HCT116 (cell line): ENCODE measurements around the gene UQCC5. TPM values are rescaled to one million over a fixed set of nuclear protein-coding genes. Genes with fewer than 3 reads are reported as not detected.

ENCODE experiments used
- ATAC-seq: fragments of 200-7000 bp; cut with Tn5 transposase; 2 replicates; pipeline ENCODE4 v1.9.1; 2020; ENCODE audit warnings: mild to moderate bottlenecking, moderate library complexity
- BruUV-seq: library from RNA; stranded (reverse); fragments of 400-500 nt; replicated peaks from 2 replicates; lab custom pipeline; 2021; lab: Mats Ljungman, UMichigan
- CTCF ChIA-PET: fragments of 300-600 bp; sonication (Branson Sonifier 250); formaldehyde crosslinking; loops from one replicate; lab custom pipeline; 2021; ENCODE audit warnings: antibody characterized with exemption; lab: Charles Lee
- POLR2A ChIA-PET: fragments of 300-600, 350-600 bp; sonication (Branson Sonifier 250); formaldehyde crosslinking; loops from one replicate; lab custom pipeline; 2021; ENCODE audit warnings: antibody characterized with exemption; lab: Charles Lee
- RAD21 ChIA-PET, 2 experiments: fragments of 300-600 bp; sonication (Branson Sonifier 250); formaldehyde crosslinking; loops; one replicate each; lab custom pipeline; 2023; ENCODE audit warnings: low total read pairs in 2 of 2; ENCODE audit not compliant: uncharacterized antibody in 2 of 2, unreplicated experiment in 2 of 2, low non-redundant PET in 1 of 2; lab: Charles Lee
- DNase-seq: peaks from one replicate; pipeline ENCODE4 v3.0.0-alpha.2; 2010; ENCODE audit warnings: low read depth, low spot score
- H2AFZ ChIP-seq: fragments of 200-600 bp; shearing (Covaris generic), sonication (generic); 2 replicates; pipeline ENCODE4 v1.6.1; 2017; ENCODE audit warnings: low read depth, mixed run types, mixed read lengths, antibody characterized with exemption, low read length; ENCODE audit not compliant: poor library complexity, severe bottlenecking
- H3K27ac ChIP-seq: 2 replicates; pipeline ENCODE4 v1.5.1; 2012; ENCODE audit warnings: low read depth, low read length
- H3K27me3 ChIP-seq: fragments of 200-600 bp; sonication (generic); 2 replicates; pipeline ENCODE4 v1.6.1; 2016; ENCODE audit warnings: mixed run types, low read length, mixed read lengths; ENCODE audit not compliant: insufficient read depth
- H3K36me3 ChIP-seq, 2 experiments: fragments of 200-500 bp in 1 of 2; fragments of 200-600 bp in 1 of 2; sonication (Bioruptor generic) in 1 of 2; sonication (generic) in 1 of 2; 2 replicates each; pipeline versions ENCODE4 v1.5.1 to v1.6.1; 2014 to 2016; ENCODE audit warnings: low read length in 2 of 2, inconsistent platforms in 1 of 2, mixed read lengths in 1 of 2, mixed run types in 1 of 2; ENCODE audit not compliant: insufficient read depth in 2 of 2, control insufficient read depth in 1 of 2
- H3K4me1 ChIP-seq, 2 experiments: fragments of 200-600 bp in 1 of 2; sonication (generic) in 1 of 2; 2 replicates each; pipeline versions ENCODE4 v1.5.1 to v1.6.1; 2012 to 2017; ENCODE audit warnings: low read length in 2 of 2, inconsistent platforms in 1 of 2, mild to moderate bottlenecking in 1 of 2, mixed read lengths in 1 of 2, mixed run types in 1 of 2, moderate library complexity in 1 of 2; ENCODE audit not compliant: insufficient read depth in 2 of 2, control insufficient read depth in 1 of 2
- H3K4me2 ChIP-seq: fragments of 200-600 bp; sonication (generic); 2 replicates; pipeline ENCODE4 v1.6.1; 2017; ENCODE audit warnings: mixed run types, low read length, mixed read lengths
- H3K4me3 ChIP-seq, 2 experiments: fragments of 200-600 bp in 1 of 2; sonication (generic) in 1 of 2; replicated peaks in 1 of 2; 2 replicates each; pipeline ENCODE4 v1.5.1; 2011 to 2016; ENCODE audit warnings: low read length in 2 of 2, control low read depth in 1 of 2, low read depth in 1 of 2, mild to moderate bottlenecking in 1 of 2, mixed read lengths in 1 of 2, mixed run types in 1 of 2
- H3K79me2 ChIP-seq: fragments of 200-600 bp; sonication (generic); 2 replicates; pipeline ENCODE4 v1.6.1; 2017; ENCODE audit warnings: mild to moderate bottlenecking, mixed run types, low read length, moderate library complexity, mixed read lengths; ENCODE audit not compliant: insufficient read depth
- H3K9ac ChIP-seq: fragments of 200-600 bp; sonication (generic); 2 replicates; pipeline ENCODE4 v1.6.1; 2016; ENCODE audit warnings: low read length, mixed read lengths
- H3K9me2 ChIP-seq: fragments of 200-600 bp; sonication (generic), shearing (Covaris generic); 2 replicates; pipeline ENCODE4 v1.6.1; 2017; ENCODE audit warnings: mixed run types, mild to moderate bottlenecking, moderate library complexity; ENCODE audit not compliant: insufficient read depth
- H3K9me3 ChIP-seq, 2 experiments: fragments of 200-500 bp in 1 of 2; fragments of 200-600 bp in 1 of 2; sonication (Bioruptor generic) in 1 of 2; sonication (generic) in 1 of 2; 2 replicates each; pipeline ENCODE4 v1.6.1; 2014 to 2017; ENCODE audit warnings: low read length in 2 of 2, mixed read lengths in 2 of 2, inconsistent platforms in 1 of 2, low read depth in 1 of 2, mild to moderate bottlenecking in 1 of 2, mixed run types in 1 of 2, moderate library complexity in 1 of 2; ENCODE audit not compliant: control insufficient read depth in 1 of 2, insufficient read depth in 1 of 2
- H4K20me1 ChIP-seq: fragments of 200-600 bp; sonication (generic), shearing (Covaris generic); 2 replicates; pipeline ENCODE4 v1.6.1; 2017; ENCODE audit warnings: mixed run types, mild to moderate bottlenecking, moderate library complexity; ENCODE audit not compliant: insufficient read depth
- ATF3 ChIP-seq: IDR thresholded peaks from 2 replicates; pipeline ENCODE4 v1.6.1; 2012
- CEBPB ChIP-seq: IDR thresholded peaks from 2 replicates; pipeline ENCODE4 v1.6.1; 2012; ENCODE audit warnings: low read depth
- ELF1 ChIP-seq: IDR thresholded peaks from 2 replicates; pipeline ENCODE4 v1.6.1; 2012; ENCODE audit warnings: low read depth, borderline replicate concordance
- EZH2 ChIP-seq: fragments of 200-600 bp; sonication (generic); IDR thresholded peaks from 2 replicates; pipeline ENCODE4 v1.6.1; 2017; ENCODE audit warnings: antibody characterized with exemption, mixed run types
- EZH2phosphoT487 ChIP-seq: fragments of 200-600 bp; IDR thresholded peaks from 2 replicates; pipeline ENCODE4 v1.6.1; 2018; ENCODE audit warnings: antibody characterized with exemption, borderline replicate concordance
- FOSL1 ChIP-seq: IDR thresholded peaks from 2 replicates; pipeline ENCODE4 v1.6.1; 2012; ENCODE audit warnings: low read depth
- JUND ChIP-seq: IDR thresholded peaks from 2 replicates; pipeline ENCODE4 v1.6.1; 2012
- MAX ChIP-seq: IDR thresholded peaks from 2 replicates; pipeline ENCODE4 v1.6.1; 2012
- POLR2AphosphoS5 ChIP-seq: IDR thresholded peaks from 2 replicates; pipeline ENCODE4 v1.6.1; 2011; ENCODE audit warnings: mild to moderate bottlenecking, low read depth, low read length, moderate library complexity
- RAD21 ChIP-seq: IDR thresholded peaks from 2 replicates; pipeline ENCODE4 v1.6.1; 2012; ENCODE audit warnings: low read depth, mild to moderate bottlenecking
- REST ChIP-seq: IDR thresholded peaks from 2 replicates; pipeline ENCODE4 v1.6.1; 2012; ENCODE audit warnings: low read depth
- SIN3A ChIP-seq: IDR thresholded peaks from 2 replicates; pipeline ENCODE4 v1.6.1; 2012; ENCODE audit warnings: low read depth
- SP1 ChIP-seq: IDR thresholded peaks from 2 replicates; pipeline ENCODE4 v1.6.1; 2012; ENCODE audit warnings: low read depth
- SRF ChIP-seq: IDR thresholded peaks from 2 replicates; pipeline ENCODE4 v1.6.1; 2012; ENCODE audit warnings: low read depth
- ZBTB33 ChIP-seq: IDR thresholded peaks from 2 replicates; pipeline ENCODE4 v1.6.1; 2011; ENCODE audit warnings: mild to moderate bottlenecking, low read length, moderate library complexity; ENCODE audit not compliant: insufficient replicate concordance; ENCODE audit errors: extremely low read depth
- ZFX ChIP-seq: fragments of 450-650 bp; IDR thresholded peaks from 2 replicates; pipeline ENCODE4 v1.6.1; 2017
- ZNF274 ChIP-seq: fragments of 200-500 bp; sonication (Bioruptor generic); IDR thresholded peaks from 2 replicates; pipeline ENCODE4 v1.6.1; 2014; ENCODE audit warnings: mild to moderate bottlenecking, low read depth, low read length, inconsistent platforms
- intact Hi-C: fragments of 100-400 bp; cut with micrococcal nuclease; formaldehyde crosslinking; loops from 2 replicates; pipeline ENCODE4 v1.10.0; 2022
- total RNA-seq: library from RNA; stranded (reverse); gene quantifications from one replicate; pipeline ENCODE4 v1.2.1, GENCODE V29; 2021; ENCODE audit not compliant: unreplicated experiment

UQCC5 gene
- total RNA-seq, 1 experiment from 2014 or later: 14.1 TPM

- Histone ChIP-seq H4K20me1 (no peaks in the 10 kb centered on the region), H3K9me3 (no peaks in the 10 kb centered on the region), H3K27ac (no peak overlapping the region), H3K36me3 (peaks cover 5 to 26% of the 10 kb centered on the region in 2 experiments; a peak in 3 of 4 replicates), H3K27me3 (no peaks in the 10 kb centered on the region), H3K4me2 (no peak overlapping the region), H3K4me1 (no peaks in the 10 kb centered on the region), H3K9ac (no peak overlapping the region), H3K79me2 (no peaks in the 10 kb centered on the region), H2AFZ (no peak overlapping the region), H3K4me3 (no peak overlapping the region), H3K9me2 (no peaks in the 10 kb centered on the region)
- TF ChIP-seq CEBPB (no peak), ZBTB33 (no peak), MAX (no peak), EZH2phosphoT487 (no peak), EZH2 (no peak), FOSL1 (no peak), SRF (no peak), SIN3A (no peak), ZNF274 (no peak), ELF1 (no peak), RAD21 (no peak), JUND (no peak), ZFX (no peak), ATF3 (no peak), SP1 (no peak), REST (no peak), POLR2AphosphoS5 (no peak)
- DNase-seq: no peak
- POLR2A ChIA-PET: no interaction called here
- intact Hi-C loops: no loop called here
- CTCF ChIA-PET: no interaction called here
- RAD21 ChIA-PET: no interaction called here
- BruUV-seq: no TSS peak
- no peak for ATAC-seq
These were observed 46.1 kb upstream of the UQCC5 start for GRCh38 chr3:52490035-52490938.
